ENCODE measurements around the gene ZNF814. TPM values are rescaled to one million over a fixed set of nuclear protein-coding genes. Genes with fewer than 3 reads are reported as not detected.
A peak's percentile ranks its signal among the peaks of the same experiment; 100 is the strongest.
"Not testable (repeated sequence)": the region's sequence is repeated elsewhere in the genome, so short reads cannot be mapped to it uniquely, and the experiment has no call there.

ZNF814 gene
- total and polyA plus RNA-seq, 3 experiments from 2014 or later: 21.2 to 38.7 (median 38.5) TPM

GRCh38 chr19:57813919-57814504 is 74.8 kb downstream of the ZNF814 start:
- Mint-ChIP-seq H3K9me3 (no peaks in the 10 kb centered on the region), H3K4me1 (peaks cover 35 to 59% (median 42%) of the 10 kb centered on the region in 3 donors), H3K4me3 (peak overlapping the region; percentile 94 to 98 (median 96)), H3K27me3 (peaks cover 0 to 1% of the 10 kb centered on the region in 2 donors), H3K27ac (peak overlapping the region; percentile 87 to 98 (median 95)), H3K36me3 (peaks cover 8 to 35% (median 13%) of the 10 kb centered on the region in 3 donors)
- Histone ChIP-seq H3K36me3 (ENCODE audit: insufficient read depth, low read length) (no peaks in the 10 kb centered on the region), H3K4me3 (ENCODE audit: low read length) (peak overlapping the region; percentile 91), H3K27me3 (ENCODE audit: insufficient read depth, low read length, poor library complexity, severe bottlenecking) (no peaks in the 10 kb centered on the region), H3K27ac (ENCODE audit: low read depth, low read length) (peak overlapping the region; percentile 78), H3K9me3 (ENCODE audit: low read length) (no peaks in the 10 kb centered on the region), H3K4me1 (ENCODE audit: insufficient read depth, low read length) (peaks cover 27% of the 10 kb centered on the region)
- ChIA-PET CTCF (no interaction called here), POLR2A (interaction anchor here (0.6 to 1.4 kb wide), 2 partner anchors 28 to 132 kb away, joined by 3 to 4 read pairs; partner anchors contain the start of gene ZNF551)
- DNase-seq: no peak

- CTCF ChIA-PET; H3K27me3 Mint-ChIP-seq; H3K36me3 ChIP-seq (ENCODE audit: insufficient read depth, low read length); DNase-seq; H3K27ac ChIP-seq (ENCODE audit: low read depth, low read length); H3K9me3 Mint-ChIP-seq; H3K4me3 ChIP-seq (ENCODE audit: low read length); H3K9me3 ChIP-seq (ENCODE audit: low read length); H3K27me3 ChIP-seq (ENCODE audit: insufficient read depth, low read length, poor library complexity, severe bottlenecking): not testable (repeated sequence)
- Mint-ChIP-seq H3K4me1 (peaks cover 32 to 53% (median 36%) of the 10 kb centered on the region in 3 donors), H3K4me3 (peak overlapping the region; percentile 72 to 97 (median 78)), H3K36me3 (peaks cover 10 to 41% (median 13%) of the 10 kb centered on the region in 3 donors), H3K27ac (peak overlapping the region in 7 of 8 donors; percentile 12 to 88 (median 77))
- H3K4me1 ChIP-seq (ENCODE audit: insufficient read depth, low read length): peaks cover 27% of the 10 kb centered on the region
- POLR2A ChIA-PET: interaction anchor here (1.4 kb wide), 1 partner anchor 131 kb away, joined by 4 read pairs; the partner anchor contains the start of gene ZNF551
Observed at GRCh38 chr19:57812975-57813820, 75.6 kb downstream of the ZNF814 start.

- no peaks in the 10 kb centered on the region for H3K27me3 ChIP-seq (ENCODE audit: insufficient read depth, low read length, poor library complexity, severe bottlenecking)
- Mint-ChIP-seq H3K27ac (peak overlapping the region; percentile 12 to 85 (median 40)), H3K9me3 (no peaks in the 10 kb centered on the region), H3K4me1 (peaks cover 32 to 59% (median 36%) of the 10 kb centered on the region in 3 donors), H3K27me3 (peaks cover 0 to 1% of the 10 kb centered on the region in 2 donors), H3K36me3 (peaks cover 13 to 49% (median 18%) of the 10 kb centered on the region in 3 donors), H3K4me3 (peak overlapping the region in 5 of 7 donors; percentile 7 to 78 (median 13))
- H3K36me3 ChIP-seq (ENCODE audit: insufficient read depth, low read length): peaks cover 10% of the 10 kb centered on the region
- CTCF ChIA-PET: no interaction called here
- no peaks in the 10 kb centered on the region for H3K9me3 ChIP-seq (ENCODE audit: low read length)
- no peak for DNase-seq
- POLR2A ChIA-PET: no interaction called here
- no peak overlapping the region for H3K4me3 ChIP-seq (ENCODE audit: low read length)
- no peak overlapping the region for H3K27ac ChIP-seq (ENCODE audit: low read depth, low read length)
- H3K4me1 ChIP-seq (ENCODE audit: insufficient read depth, low read length): peaks cover 27% of the 10 kb centered on the region
Observed at GRCh38 chr19:57812226-57812625, 76.6 kb downstream of the ZNF814 start.

- H3K9me3 Mint-ChIP-seq; POLR2A ChIA-PET; H3K4me3 ChIP-seq (ENCODE audit: low read length); H3K27me3 Mint-ChIP-seq; H3K9me3 ChIP-seq (ENCODE audit: low read length); DNase-seq; H3K27me3 ChIP-seq (ENCODE audit: insufficient read depth, low read length, poor library complexity, severe bottlenecking); H3K27ac ChIP-seq (ENCODE audit: low read depth, low read length): not testable (repeated sequence)
- peaks cover 31 to 62% (median 36%) of the 10 kb centered on the region in 3 donors for H3K4me1 Mint-ChIP-seq
- CTCF ChIA-PET: interaction anchor here (0.7 kb wide), 1 partner anchor 357 kb away, joined by 3 read pairs; no protein-coding TSS in a partner anchor
- peaks cover 18 to 55% (median 18%) of the 10 kb centered on the region in 3 donors for H3K36me3 Mint-ChIP-seq
- H3K4me3 Mint-ChIP-seq: peak overlapping the region in 1 of 7 donors; percentile 71
- H3K36me3 ChIP-seq (ENCODE audit: insufficient read depth, low read length): peaks cover 10% of the 10 kb centered on the region
- H3K4me1 ChIP-seq (ENCODE audit: insufficient read depth, low read length): peaks cover 27% of the 10 kb centered on the region
- peak overlapping the region in 2 of 8 donors; percentile 11 to 26 for H3K27ac Mint-ChIP-seq
Observed at GRCh38 chr19:57810410-57811295, 78.2 kb downstream of the ZNF814 start.

GRCh38 chr19:57807541-57807940 is 81.3 kb downstream of the ZNF814 start:
- POLR2A ChIA-PET: no interaction called here

GRCh38 chr19:57803594-57804325 is 85.1 kb downstream of the ZNF814 start:
- ChIA-PET CTCF (no interaction called here), POLR2A (no interaction called here)
- H3K27ac ChIP-seq (ENCODE audit: low read depth, low read length): no peak overlapping the region
- peak in 1 of 5 donors; percentile 19 for DNase-seq
- H3K4me1 ChIP-seq (ENCODE audit: insufficient read depth, low read length): no peaks in the 10 kb centered on the region
- H3K27me3 ChIP-seq (ENCODE audit: insufficient read depth, low read length, poor library complexity, severe bottlenecking): no peaks in the 10 kb centered on the region
- H3K36me3 ChIP-seq (ENCODE audit: insufficient read depth, low read length): peaks cover 10% of the 10 kb centered on the region
- no peaks in the 10 kb centered on the region for H3K9me3 ChIP-seq (ENCODE audit: low read length)
- Mint-ChIP-seq H3K4me3 (peak overlapping the region in 5 of 7 donors; percentile 16 to 68 (median 35)), H3K27me3 (no peaks in the 10 kb centered on the region), H3K36me3 (peaks cover 16 to 45% (median 26%) of the 10 kb centered on the region in 3 donors), H3K27ac (peak overlapping the region in 5 of 8 donors; percentile 15 to 76 (median 37)), H3K4me1 (peaks cover 11 to 45% (median 28%) of the 10 kb centered on the region in 3 donors), H3K9me3 (no peaks in the 10 kb centered on the region)
- H3K4me3 ChIP-seq (ENCODE audit: low read length): peak overlapping the region; percentile 19

More at GRCh38 chr19:57807541-57807940, 81.3 kb downstream of the ZNF814 start:
- CTCF ChIA-PET: no interaction called here
- peaks cover 10% of the 10 kb centered on the region for H3K36me3 ChIP-seq (ENCODE audit: insufficient read depth, low read length)
- no peak for DNase-seq
- H3K27ac Mint-ChIP-seq: no peak overlapping the region
- H3K4me3 ChIP-seq (ENCODE audit: low read length): no peak overlapping the region
- H3K27me3 ChIP-seq (ENCODE audit: insufficient read depth, low read length, poor library complexity, severe bottlenecking): no peaks in the 10 kb centered on the region
- no peak overlapping the region for H3K4me3 Mint-ChIP-seq
- no peaks in the 10 kb centered on the region for H3K27me3 Mint-ChIP-seq
- H3K9me3 ChIP-seq (ENCODE audit: low read length): no peaks in the 10 kb centered on the region
- H3K27ac ChIP-seq (ENCODE audit: low read depth, low read length): no peak overlapping the region
- H3K4me1 ChIP-seq (ENCODE audit: insufficient read depth, low read length): peaks cover 4% of the 10 kb centered on the region
- peaks cover 12 to 51% (median 21%) of the 10 kb centered on the region in 3 donors for H3K4me1 Mint-ChIP-seq
- no peaks in the 10 kb centered on the region for H3K9me3 Mint-ChIP-seq
- H3K36me3 Mint-ChIP-seq: peaks cover 19 to 58% (median 22%) of the 10 kb centered on the region in 3 donors

- ChIA-PET CTCF (no interaction called here), POLR2A (no interaction called here)
- no peaks in the 10 kb centered on the region for H3K27me3 ChIP-seq (ENCODE audit: insufficient read depth, low read length, poor library complexity, severe bottlenecking)
- H3K9me3 ChIP-seq (ENCODE audit: low read length): no peaks in the 10 kb centered on the region
- H3K4me1 ChIP-seq (ENCODE audit: insufficient read depth, low read length): no peaks in the 10 kb centered on the region
- Mint-ChIP-seq H3K9me3 (no peaks in the 10 kb centered on the region), H3K27ac (peak overlapping the region in 3 of 8 donors; percentile 17 to 76 (median 56)), H3K36me3 (peaks cover 14 to 40% (median 26%) of the 10 kb centered on the region in 3 donors), H3K4me1 (peaks cover 11 to 45% (median 28%) of the 10 kb centered on the region in 3 donors), H3K27me3 (no peaks in the 10 kb centered on the region), H3K4me3 (peak overlapping the region in 5 of 7 donors; percentile 16 to 68 (median 35))
- peaks cover 6% of the 10 kb centered on the region for H3K36me3 ChIP-seq (ENCODE audit: insufficient read depth, low read length)
- DNase-seq: no peak
- H3K27ac ChIP-seq (ENCODE audit: low read depth, low read length): no peak overlapping the region
- no peak overlapping the region for H3K4me3 ChIP-seq (ENCODE audit: low read length)
Observed at GRCh38 chr19:57803265-57803593, 85.6 kb downstream of the ZNF814 start.
